GM19463 (cell line): Measurements from ENCODE around the gene AFMID.

Experiments
- ATAC-seq: cut with Tn5 transposase; IDR thresholded peaks from one replicate; pipeline ENCODE4 v1.9.1; 2021; ENCODE audit warnings: mild to moderate bottlenecking, moderate library complexity; ENCODE audit not compliant: unreplicated experiment

AFMID gene

DNA sequence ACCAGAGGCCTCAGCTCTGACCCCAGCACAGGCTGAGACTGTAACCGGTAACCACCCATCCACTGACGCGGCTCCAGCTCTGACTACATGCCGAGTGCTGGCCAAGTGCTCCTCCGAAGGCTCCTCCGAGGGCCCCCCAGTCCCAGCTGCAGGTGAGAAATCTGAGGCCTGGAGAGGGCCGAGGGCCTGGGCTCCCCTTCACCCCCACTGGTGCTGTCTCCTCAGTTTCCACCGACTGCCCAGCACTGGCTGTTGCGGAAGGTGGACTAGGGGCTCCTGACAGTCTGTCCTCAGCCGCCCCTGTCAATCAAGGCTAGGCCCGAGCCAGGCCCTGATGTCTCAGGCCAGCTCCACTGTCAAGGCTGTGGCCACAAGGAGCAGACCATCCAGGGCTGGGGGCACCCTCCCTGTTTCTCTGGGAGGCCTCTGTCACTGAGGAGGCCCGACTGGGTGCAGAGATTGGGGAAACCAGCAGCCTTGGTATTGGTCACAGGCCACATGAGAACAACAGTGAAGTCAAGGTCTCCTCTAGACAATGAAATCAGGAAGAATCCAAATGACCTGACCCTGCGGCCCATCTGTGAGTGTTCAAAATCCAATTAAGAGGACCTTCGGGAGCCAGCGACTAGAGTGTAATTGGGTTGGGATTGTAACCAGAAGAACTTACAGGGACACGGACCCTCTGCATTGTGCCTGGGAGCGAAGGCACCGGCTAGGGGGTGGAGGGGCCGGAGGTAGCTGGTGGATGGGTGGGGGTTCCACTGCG is 49.4 kb downstream of the AFMID start:
- no peak for ATAC-seq

DNA sequence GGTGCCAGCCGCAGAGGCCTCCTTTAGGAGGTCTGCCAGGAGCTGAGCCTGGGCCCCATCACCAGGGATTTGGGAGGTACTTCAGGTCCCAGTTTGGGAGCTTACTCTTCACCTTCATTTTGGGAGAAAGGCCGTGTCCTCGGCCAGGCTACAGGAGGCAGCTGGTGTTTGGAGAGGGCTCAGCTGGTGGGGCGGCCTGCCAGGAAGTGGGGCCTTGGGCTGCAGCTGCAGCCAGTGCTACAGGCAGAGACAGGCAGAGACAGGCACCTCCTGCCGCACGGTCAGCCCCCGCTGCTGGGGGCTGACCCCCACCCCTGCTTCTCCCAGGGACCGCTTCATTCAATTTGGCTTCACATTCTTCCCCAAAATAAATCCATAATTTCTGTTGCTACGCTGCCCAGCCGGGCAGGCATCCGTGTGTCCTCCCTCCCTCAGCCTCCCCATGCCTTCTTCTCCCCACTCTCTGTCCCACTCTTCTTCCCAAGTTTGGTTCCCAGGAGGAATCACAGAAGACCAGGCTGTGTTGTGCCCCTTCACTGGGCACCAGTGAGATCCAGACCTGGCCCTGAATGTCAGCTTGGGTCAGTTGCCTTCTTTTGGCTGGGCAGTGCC is 50.3 kb downstream of the AFMID start:
- ATAC-seq: no peak

DNA sequence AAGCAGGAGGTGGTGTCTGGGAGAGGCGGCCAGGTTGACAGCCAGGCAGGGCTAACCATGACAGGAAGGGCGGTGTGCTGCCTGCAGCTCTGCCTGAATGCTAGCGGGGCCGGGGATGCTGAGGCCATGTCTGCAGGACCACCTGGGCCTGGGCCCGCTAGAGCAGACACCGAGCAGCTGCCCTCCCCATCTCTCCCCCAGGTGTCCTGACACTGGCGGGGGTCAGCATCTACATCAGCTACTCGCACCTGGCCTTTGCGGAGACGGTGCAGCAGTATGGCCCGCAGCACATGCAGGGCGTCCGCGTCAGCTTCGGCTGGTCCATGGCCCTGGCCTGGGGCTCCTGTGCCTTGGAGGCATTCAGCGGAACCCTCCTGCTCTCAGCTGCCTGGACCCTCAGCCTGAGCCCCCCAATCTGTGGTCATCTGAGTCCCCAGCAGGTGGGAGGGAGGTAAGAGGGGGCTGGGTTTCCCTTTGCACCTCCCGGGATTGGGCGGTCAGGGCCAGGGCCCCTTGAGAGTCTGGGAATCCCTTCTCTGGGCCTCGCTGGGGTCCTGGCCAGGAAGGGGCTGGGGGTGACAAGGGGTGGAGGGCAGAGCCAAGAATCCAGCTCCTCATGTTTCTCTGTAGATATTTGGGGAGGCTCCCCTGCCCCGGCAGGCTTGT is 51.8 kb downstream of the AFMID start:
- ATAC-seq: no peak

DNA sequence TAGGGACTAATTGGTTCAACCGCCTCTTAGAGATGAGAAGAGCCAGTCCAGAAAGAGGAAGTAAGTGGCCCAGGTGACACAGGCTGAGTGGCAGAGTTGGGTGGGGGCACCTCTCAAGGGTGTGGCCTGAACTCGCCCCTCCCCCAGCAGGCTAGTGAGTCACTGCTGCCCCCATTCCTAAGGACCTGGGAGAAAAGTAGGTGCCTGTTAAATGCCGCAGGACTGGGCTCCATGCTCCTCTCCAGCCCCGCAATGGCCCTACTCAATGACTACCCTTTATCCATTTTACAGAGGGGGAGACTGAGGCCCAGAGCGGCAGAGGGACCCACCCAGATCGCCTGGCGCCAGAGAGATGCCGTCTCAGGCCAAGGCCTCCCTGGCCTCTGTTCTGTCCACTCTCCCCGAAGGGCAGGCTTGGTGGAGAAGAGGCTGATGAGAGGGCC is 52.3 kb downstream of the AFMID start:
- no peak for ATAC-seq

DNA sequence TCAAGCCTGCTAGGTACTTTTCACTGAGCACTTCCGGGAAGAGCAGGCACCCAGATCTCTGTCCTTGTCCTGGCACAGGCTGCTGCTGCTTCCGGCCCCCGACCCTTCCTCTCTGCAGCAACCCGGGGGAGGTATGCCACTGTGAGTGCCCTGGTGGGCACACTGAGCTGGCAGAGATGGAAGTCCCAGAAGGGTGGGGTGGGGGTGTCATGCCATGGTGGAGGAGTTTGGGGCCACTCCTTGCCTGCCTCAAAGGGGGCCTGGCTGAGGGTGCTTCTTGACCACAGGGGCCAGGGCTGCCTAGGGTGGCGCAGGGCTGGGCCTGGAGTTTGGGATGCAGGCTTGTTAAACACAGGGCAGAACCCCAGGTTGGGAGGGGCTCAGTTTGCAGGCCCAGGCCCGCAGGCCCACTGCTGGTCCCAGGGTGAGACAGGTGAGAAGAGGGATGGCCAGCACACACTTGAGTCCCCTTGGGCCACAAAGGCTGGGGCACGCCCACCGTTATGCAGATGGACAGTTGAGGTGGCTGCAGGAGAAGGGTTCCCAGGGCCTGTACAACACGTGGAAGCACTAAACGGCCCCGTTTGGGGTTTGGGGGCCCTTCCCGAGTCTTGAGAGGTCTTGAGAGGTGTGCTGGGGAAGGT is 53.0 kb downstream of the AFMID start:
- no peak for ATAC-seq

DNA sequence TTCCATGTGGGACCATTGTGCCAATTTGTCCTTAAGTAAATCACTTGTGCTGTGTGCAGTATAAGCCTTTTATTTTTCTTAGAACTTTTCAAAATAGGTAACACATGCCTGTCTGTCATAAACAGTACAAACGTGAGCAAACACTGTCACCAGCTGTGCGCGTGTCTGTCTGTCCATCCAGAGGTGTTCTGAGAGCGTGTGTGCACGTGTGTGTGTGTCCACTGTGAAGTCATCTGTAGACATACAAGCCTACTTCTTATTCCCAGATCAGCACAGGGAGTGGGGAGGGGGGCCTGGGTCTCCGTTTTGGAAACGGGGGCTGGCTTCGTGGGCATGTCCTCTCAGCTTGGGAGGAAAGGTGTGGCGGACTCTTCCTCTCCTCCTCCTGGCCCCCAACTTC is 53.7 kb downstream of the AFMID start:
- ATAC-seq: no peak

DNA sequence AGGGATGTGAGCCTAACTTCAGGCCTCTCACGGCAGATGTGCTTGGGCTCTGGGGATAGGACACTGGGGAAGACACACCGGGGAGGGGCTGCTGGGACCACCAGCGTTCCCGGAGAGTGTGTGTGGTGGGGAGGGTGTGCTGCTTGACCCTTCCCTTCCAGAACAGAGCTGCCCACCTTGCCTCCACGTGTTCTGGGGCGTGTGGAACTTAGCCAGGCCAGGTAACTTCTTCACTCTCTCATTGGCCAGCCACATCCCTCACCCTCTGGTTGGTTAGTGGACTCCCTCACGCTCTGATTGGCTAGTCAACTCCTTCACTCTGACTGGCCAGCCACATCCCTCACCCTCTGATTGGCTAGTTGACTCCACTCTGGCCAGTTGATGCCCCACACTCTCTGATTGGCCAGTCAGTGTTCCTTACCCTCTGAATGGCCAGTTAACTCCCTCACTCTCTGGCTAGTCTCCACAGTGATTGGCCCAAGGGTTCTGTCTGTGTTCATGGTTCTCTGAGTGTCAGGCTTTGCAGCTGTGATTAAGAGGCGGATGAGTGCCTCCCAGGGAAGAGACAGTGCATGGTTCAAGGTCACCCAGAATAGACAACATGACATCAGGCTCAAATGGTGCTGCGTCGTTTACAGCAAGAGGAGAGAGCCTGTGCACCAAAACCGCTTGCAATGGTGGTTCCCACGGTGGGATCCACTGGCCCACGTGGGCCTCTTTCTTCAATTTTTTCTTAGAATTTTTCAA is 54.3 kb downstream of the AFMID start:
- ATAC-seq: no peak

DNA sequence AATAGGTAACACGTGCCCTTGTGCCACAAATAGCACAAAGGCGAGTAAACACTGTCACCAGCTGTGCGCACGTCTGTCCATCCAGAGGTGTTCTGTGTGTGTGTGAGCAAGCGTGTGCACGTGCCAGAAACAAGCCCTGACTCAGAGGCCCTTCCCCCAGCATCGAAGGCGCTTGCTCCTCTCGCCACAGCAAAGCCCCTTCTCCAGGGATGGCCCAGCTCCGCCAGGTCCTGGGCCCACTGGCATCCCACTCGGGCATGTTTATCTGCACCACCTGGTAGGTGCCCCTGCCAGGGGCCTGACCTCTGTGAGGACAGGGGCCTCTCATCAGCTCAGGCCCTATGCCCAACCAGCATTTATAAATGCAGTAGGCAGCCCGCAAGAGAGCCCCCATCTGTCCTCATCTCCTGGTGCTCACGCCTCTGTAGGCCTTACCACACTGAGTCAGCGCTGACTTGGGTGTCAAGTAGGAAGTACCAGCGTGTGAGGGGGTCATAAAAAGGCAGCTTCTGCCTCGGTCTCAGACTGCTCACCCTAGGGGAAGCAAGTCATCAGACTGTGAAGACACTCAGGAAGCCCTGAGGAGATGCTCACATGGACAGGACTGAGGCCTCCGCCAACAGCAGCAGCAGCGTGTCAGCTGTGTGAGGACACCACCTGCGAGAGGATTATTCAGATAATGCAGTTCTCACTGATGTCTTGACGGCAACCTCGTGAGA is 55.0 kb downstream of the AFMID start:
- no peak for ATAC-seq

DNA sequence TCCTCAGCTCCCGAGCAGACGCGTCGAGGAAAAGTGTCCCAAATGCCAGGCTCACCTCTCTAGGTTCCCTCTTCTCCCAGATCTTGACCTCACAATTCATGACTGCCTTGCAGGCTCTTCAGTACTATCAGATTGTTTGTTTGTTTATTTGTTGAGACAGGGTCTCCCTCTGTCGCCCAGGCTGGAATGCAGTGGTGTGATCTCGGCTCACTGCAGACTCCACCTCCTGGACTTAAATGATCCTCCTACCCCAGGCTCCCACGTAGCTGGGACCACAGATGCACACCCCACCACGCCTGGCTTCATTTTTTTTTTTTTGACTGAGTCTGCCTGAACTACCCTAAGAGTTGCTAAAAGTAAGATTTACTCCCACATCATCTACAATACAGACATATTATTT is 60.1 kb downstream of the AFMID start:
- ATAC-seq: no peak

DNA sequence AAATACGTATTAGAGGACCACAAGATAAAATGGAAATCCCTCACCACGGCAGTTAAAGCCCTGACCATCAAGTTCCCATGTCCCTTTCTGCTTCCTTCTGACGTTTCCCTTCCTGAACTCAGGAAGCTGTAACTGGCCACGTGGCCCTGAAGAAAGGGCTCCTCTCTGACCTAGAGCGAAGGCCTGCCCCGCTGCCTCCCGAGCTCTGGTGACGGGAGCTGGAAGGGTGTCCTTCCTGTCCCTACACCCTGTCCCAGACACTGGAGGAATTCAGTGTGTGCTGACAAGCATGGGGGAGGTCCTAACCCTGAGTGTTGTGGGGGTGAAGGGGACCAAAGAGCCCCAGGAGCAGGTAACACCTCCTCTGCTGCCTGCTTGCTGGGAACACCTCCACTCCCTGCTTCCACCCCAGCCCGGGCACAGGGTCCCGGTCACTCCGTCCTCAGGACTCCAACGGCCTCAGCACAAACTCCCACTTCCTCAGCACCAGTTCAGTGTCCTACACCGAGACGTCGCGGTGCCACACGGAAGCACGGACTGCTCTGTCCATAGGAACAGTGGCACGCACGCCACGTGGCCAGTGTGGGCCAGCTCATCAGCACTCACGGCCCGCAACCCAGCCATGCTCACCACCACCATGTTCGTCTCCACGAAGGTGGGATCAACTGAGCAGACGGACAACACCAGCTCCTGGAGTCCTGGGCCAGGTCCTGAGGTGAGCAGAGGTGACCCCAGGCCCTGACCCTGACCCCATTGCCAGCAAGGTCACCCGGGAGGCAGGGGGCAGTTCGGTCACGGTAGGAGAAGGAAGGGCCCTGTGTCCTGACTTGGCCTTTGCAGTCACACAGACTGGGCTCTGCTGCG is 61.1 kb downstream of the AFMID start:
- ATAC-seq: no peak

DNA sequence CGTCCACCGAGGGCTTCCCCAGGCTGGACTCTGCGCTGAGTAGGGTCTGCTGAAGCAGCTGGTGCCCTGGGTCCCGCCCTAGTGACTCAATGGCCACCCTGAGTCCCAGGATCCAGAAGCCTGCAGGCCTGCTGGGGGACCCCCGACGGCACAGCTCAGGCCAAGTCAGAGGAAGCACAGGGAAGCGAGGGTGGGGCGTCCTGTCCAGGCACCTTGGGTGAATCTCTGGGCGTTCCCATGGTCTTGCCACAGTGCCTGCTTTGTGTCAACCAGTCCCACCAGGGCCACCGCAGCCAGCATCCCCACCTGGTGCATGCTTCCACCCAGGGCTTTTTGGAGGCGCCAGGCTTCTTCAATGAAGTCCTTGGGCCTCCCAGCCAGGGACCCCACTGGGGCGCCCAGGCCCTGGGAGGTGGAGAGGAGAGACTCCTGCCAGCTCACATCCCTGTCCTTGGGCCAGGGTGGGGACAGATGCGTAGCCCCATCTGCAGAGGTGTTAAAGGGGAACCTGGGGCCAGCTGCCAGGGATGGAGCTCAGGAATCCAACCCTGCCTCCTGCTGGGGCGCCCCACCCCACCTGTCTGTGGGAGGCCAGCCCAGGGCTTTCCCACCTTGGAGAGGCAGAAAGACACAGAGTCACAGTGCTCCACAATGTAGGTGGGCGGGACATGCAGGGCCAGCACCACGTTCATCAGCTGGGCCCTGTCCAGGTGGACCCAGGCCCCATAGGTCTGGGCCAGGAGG is 62.1 kb downstream of the AFMID start:
- no peak for ATAC-seq

DNA sequence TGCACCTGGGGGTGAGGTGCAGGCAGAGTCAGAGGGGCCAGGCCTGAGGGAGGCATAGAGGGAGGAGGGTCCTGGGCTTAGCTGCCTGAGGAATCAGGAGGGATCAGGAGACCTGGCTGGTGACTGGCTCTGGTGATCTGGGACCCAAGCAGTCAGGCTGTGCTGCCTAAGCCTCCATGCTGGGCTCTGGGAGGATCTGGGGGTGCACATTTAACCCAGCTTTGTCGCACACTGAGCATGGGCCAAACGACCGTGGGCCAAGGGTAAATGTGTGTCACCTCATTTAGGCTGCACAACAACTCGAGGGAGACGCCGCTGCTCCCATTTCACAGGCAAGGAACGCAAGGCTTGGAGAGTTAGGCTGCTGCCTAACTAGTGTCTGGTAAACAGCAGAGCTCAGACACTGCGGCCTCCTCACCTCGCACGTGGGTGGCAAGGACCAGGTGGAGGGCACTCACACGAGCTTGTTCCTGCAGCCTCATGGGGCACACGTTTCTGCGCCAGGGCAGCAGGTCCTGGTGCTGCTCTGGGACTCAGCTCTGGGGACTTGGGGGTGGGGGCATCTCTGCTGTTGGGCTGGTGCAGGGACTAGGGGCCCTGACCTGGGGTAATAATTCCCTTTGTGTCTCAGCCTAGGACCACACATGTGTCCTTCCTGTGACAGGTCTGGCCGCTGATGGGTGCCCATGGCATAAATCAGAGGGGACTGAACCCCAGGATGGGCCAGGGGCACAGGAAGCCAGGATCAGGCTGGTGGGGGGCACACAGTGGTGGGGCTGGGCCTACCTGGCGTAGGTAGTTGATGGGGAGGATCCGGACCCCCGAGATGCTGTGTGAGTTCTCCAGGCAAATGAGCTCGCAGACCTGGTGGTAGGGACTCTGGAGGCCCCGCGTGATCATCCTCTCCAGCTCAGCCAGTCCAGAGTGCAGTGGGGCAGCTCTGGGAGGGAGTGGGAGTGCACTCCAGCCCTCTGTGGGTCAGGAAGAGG is 63.0 kb downstream of the AFMID start:
- no peak for ATAC-seq

DNA sequence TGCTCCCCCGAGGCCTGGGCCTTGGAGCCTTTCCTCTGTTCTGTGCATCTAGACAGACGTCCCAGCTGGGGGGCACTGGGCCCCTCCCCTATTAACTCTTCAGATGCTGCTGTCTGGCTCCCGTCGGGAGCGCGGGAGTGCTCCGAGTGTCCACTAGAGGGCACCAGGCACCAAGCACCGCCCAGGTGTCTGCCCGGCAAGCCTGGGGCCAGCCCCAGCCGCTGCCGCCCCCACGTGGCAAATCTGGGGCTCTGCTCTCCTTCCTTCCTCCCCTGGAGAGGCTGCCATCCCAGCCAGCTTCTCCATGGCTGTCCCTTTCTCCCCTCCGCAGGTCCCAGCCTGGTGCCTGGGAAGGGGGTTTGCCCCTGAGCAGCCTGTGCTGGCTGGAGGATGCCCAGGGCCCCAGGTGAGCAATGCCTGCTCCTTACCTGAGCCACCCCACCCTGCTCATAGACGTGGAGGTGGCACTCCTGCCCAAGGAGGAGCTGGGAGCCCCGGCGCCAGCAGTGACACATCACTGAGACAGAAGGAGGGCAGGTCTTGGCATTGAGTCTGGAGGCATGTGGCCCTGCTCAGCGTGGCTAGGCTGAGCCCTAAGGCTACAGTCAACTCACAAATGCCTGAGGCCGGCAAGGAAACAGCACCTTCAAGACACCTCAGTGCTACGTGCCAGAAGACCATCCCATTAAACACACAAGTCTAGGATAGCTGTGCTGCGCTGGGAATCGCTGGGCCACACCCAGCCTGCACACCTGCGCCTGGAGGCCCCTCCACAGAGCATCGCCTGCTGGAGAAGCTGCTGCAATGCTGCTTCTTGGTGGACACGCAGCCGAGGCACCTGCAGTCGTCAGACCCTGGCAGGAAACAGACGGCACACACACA is 64.0 kb downstream of the AFMID start:
- peak; percentile 69 for ATAC-seq

DNA sequence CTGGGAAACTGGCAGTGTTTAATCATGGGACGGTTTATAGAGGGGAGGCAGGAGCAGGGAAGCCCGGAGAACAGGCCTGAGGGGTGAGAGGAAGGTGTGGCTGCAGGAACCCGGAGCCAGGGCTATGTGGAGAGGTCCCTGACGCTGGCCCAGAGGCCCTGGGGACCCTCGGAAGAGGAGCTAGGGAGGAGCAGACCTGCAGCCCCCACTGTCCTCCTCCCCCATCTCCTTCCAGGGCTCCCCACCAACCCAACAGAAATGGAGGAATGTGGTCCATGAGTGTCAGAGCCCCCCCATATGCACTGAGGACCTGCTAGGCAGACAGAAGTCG is 64.6 kb downstream of the AFMID start:
- ATAC-seq: no peak

DNA sequence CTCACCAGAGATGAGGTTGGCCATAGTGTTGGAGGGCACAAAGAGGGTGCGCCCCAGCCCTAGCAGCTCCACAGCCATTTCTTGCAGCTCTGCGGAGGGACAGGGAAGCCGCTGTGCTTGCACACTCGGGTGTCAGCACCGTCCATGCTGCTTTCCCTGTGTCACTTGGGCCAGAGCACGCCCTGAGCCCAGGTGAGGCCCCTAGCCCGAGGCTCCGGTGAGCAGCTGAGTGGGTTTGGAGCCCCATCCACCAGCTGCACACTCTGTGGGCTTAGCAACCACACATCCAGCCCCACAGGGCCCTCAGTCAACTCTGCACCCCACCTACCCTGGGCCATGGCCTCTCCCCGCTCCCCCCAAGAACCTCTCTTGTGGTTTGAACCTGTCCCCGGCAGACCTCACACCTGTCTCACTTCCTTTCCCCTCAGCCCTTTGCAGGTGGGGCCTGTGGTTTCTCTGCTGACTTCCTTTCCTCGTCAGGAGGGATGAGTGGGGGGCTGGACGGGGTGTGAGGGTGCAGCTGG is 65.0 kb downstream of the AFMID start:
- no peak for ATAC-seq
